Heart left ventricle (tissue), 16 donors: ENCODE results near the gene CAMTA2. TPM values are rescaled to one million over a fixed set of nuclear protein-coding genes. Genes with fewer than 3 reads are reported as not detected.

ENCODE experiments used
- ATAC-seq, 4 donors: fragments of 200-7000 bp; cut with Tn5 transposase; one replicate each; pipeline ENCODE4 v1.9.1; 2020 to 2022; ENCODE audit warnings: moderate library complexity in 4 of 4, mild to moderate bottlenecking in 3 of 4, moderate number of reproducible peaks in 1 of 4
- DNase-seq, 5 donors: peaks; one replicate each; pipeline ENCODE4 v3.0.0-alpha.2; 2020
- H3K27ac ChIP-seq, 12 donors: fragments of 200-600 bp; sonication (generic) in 4 of 12; one replicate each; pipeline versions ENCODE4 v1.5.0 to v1.8.0; 2016 to 2022; ENCODE audit warnings: mild to moderate bottlenecking in 2 of 12
- H3K27me3 ChIP-seq, 9 donors: fragments of 200-600 bp; sonication (generic) in 2 of 9; one replicate each; pipeline versions ENCODE4 v1.5.1 to v1.8.0; 2016 to 2022; ENCODE audit warnings: mild to moderate bottlenecking in 3 of 9
- H3K36me3 ChIP-seq, 9 donors: fragments of 200-600 bp; sonication (generic) in 2 of 9; one replicate each; pipeline versions ENCODE4 v1.5.0 to v1.8.0; 2018 to 2022; ENCODE audit warnings: mild to moderate bottlenecking in 2 of 9
- H3K4me1 ChIP-seq, 12 donors: fragments of 200-600 bp; sonication (generic) in 4 of 12; one replicate each; pipeline versions ENCODE4 v1.5.0 to v1.8.0; 2016 to 2022; ENCODE audit warnings: mild to moderate bottlenecking in 3 of 12
- H3K4me3 ChIP-seq, 12 donors: fragments of 200-600 bp; sonication (generic) in 4 of 12; one replicate each; pipeline versions ENCODE4 v1.5.0 to v1.8.0; 2017 to 2022; ENCODE audit warnings: mild to moderate bottlenecking in 9 of 12, moderate library complexity in 4 of 12
- H3K9me3 ChIP-seq, 12 donors: fragments of 200-600 bp; sonication (generic) in 4 of 12; one replicate each; pipeline versions ENCODE4 v1.5.0 to v1.8.0; 2016 to 2022; ENCODE audit warnings: mild to moderate bottlenecking in 1 of 12
- CTCF ChIP-seq, 12 donors: fragments of 200-600 bp; sonication (generic) in 4 of 12; IDR thresholded peaks; one replicate each; pipeline versions ENCODE4 v1.5.0 to v1.8.0; 2018 to 2022; ENCODE audit warnings: antibody characterized with exemption in 12 of 12, mild to moderate bottlenecking in 5 of 12
- POLR2A ChIP-seq, 2 donors: fragments of 450-650 bp; IDR thresholded peaks; one replicate each; pipeline ENCODE4 v1.6.1; 2017; ENCODE audit warnings: antibody characterized with exemption in 2 of 2, mild to moderate bottlenecking in 2 of 2, moderate library complexity in 2 of 2
- WGBS, 4 donors: extraction: QIAGEN DNeasy Blood & Tissue Kit in 2 of 4; methylation state at CpG; one replicate each; pipeline versions ENCODE4 v1.1.5 to v1.1.7; 2013 to 2018; 5-methylcytosine and 5-hydroxymethylcytosine counted together
- intact Hi-C, 10 donors: fragments of 100-400 bp; cut with DNase I; formaldehyde crosslinking; loops; one replicate each; pipeline versions ENCODE4 v1.11.1 to v1.14.2; 2022
- polyA plus RNA-seq, 2 donors: library from polyadenylated mRNA; stranded (reverse); fragments of 200-250 nt; gene quantifications; one replicate each; pipeline ENCODE4 v1.2.3, GENCODE V29; 2013
- total RNA-seq, 9 donors: library from RNA; depleted of rRNA in 2 of 9; stranded (reverse); fragments of >200 nt in 2 of 9; fragmentation: NEBNext Ultra II Directional in 3 of 9; extraction: Animal tissue kit (Norgen Biotek cat#: 25700) in 3 of 9; gene quantifications; one replicate each; pipeline versions ENCODE4 v1.1.0 to v1.2.4, GENCODE V29; 2016 to 2023
- donor health status: ischemic (EF 13 %, LVEDD 7.1; RV severe dilation, severe dysfunction).
- donor health status: healthy with polysubstance abuse.
- donor health status: DM: no; HTN: yes; CAD: no.
- donor health status: DM: no; HTN: no; CAD: no.
- donor health status: ischemic (EF 25% LVEDD 6.9; RV normal size, moderate dysfunction).
- donor health status: ischemic (EF 25% LVEDD 5.7; RV mildly dilated, moderate dysfunction).
- donor health status: healthy.
- donor health status: DM: yes; HTN: yes; CAD: no.
- donor health status: ischemic (EF 35%, LVEDD 5.7; RV mildly dilated, moderate dysfunction).
- donor health status: nonischemic (EF 11% LVEDD 7.7; RV severe dilation, severe dysfunction).
- donor health status: DM: yes; HTN: yes; CAD: no.
- donor health status: PGD.
- donor health status: ischemic (EF 29% LVEDD 5.4; RV normal size, mild dysfunction).
- donor health status: nonischemic (EF 23%, LVEDD 6.1; RV moderate dilation, normal function).

CAMTA2 gene
- total and polyA plus RNA-seq, 11 donors = 25.2 to 108 (median 33.7) TPM

- no peak for ATAC-seq
- Histone ChIP-seq H3K36me3 (peaks cover 0 to 62% (median 54%) of the 10 kb centered on the region in 9 donors), H3K4me1 (peaks cover 21 to 78% (median 55%) of the 10 kb centered on the region in 12 donors), H3K27me3 (no peaks in the 10 kb centered on the region), H3K9me3 (no peaks in the 10 kb centered on the region), H3K27ac (peak overlapping the region in 6 of 12 donors; percentile 11 to 99 (median 34)), H3K4me3 (peak overlapping the region in 1 of 12 donors; percentile 8)
- DNase-seq = no peak
- intact Hi-C loops = loop anchor here in 2 of 10 donors (5.0 kb wide), 2 partner anchors 36 to 54 kb away; partner anchors contain the start of genes INCA1 (in 1 of the 2) and KIF1C (in 1 of the 2)
- TF ChIP-seq POLR2A (IDR thresholded peaks at IDR 0.05) (no peak), CTCF (IDR thresholded peaks at IDR 0.05) (no peak)
- WGBS, 4 donors = 62 to 72% (median 67%) methylated on average over 13 of the region's 13 CpGs
Observed at GRCh38 chr17:4942760-4943508, 44.5 kb downstream of the CAMTA2 start.

- TF ChIP-seq POLR2A (IDR thresholded peaks at IDR 0.05) = no peak
- DNase-seq = no peak
- H3K4me1 ChIP-seq = peaks cover 19 to 69% (median 46%) of the 10 kb centered on the region in 12 donors
- intact Hi-C loops = loop anchor here in 2 of 10 donors (5.0 kb wide), 2 partner anchors 34 to 56 kb away; partner anchors contain the start of genes INCA1 (in 1 of the 2) and KIF1C (in 1 of the 2)
- no peak for ATAC-seq
- H3K4me3 ChIP-seq = peak overlapping the region; percentile 76 to 98 (median 88)
- peaks cover 0 to 71% (median 64%) of the 10 kb centered on the region in 9 donors for H3K36me3 ChIP-seq
- no peaks in the 10 kb centered on the region for H3K27me3 ChIP-seq
- WGBS, 4 donors = 41 to 53% (median 50%) methylated on average over 4 of the region's 4 CpGs
- H3K27ac ChIP-seq = peak overlapping the region in 10 of 12 donors; percentile 91 to 99 (median 97)
- no peaks in the 10 kb centered on the region for H3K9me3 ChIP-seq
Observed at GRCh38 chr17:4941319-4941610, 46.2 kb downstream of the CAMTA2 start.

DNA sequence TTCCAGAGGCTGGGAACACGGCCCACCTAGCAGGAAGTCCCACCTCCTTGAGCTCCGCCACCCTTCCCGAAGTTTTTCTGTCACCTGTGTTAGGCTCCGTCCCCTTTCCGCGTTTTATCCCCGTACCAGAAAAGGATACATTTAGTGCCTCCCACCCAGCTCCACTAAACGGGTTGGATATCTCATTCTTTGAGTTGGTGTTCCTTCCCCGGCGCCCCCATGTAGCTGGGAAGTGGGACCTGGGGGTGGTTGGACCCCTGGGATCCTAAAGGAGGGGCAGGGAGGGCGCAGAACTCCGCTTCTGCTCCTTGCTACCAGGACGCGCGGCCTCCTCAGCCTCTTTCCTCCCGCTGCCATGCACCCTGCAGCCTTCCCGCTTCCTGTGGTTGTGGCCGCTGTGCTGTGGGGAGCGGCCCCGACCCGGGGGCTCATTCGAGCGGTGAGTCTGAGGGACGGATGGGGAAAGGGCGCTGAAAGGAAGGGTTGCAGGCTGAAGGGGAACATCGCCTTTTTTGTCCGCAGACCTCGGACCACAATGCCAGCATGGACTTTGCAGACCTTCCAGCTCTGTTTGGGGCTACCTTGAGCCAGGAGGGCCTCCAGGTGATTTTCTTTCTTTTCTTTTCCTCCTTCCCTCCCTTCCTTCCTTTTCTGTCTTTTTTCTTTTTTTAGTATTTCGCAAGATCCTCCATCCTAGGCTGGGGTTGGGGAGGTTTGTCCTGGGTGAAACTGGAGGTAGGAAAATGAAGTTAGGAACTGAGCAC lies 46.7 kb downstream of the CAMTA2 start:
- Histone ChIP-seq H3K27ac (peak overlapping the region; percentile 91 to 100 (median 97)), H3K9me3 (no peaks in the 10 kb centered on the region), H3K4me1 (peaks cover 18 to 64% (median 41%) of the 10 kb centered on the region in 12 donors), H3K36me3 (peaks cover 0 to 71% (median 61%) of the 10 kb centered on the region in 9 donors), H3K4me3 (peak overlapping the region; percentile 76 to 98 (median 88)), H3K27me3 (no peaks in the 10 kb centered on the region)
- TF ChIP-seq CTCF (IDR thresholded peaks at IDR 0.05) (no peak), POLR2A (IDR thresholded peaks at IDR 0.05) (no peak)
- intact Hi-C loops = loop anchor here in 4 of 10 donors (1.0 to 5.0 kb wide), 5 partner anchors 8 to 57 kb away; partner anchors contain the start of genes INCA1 (in 4 of the 4), KIF1C (in 4 of the 4), PFN1 (in 2 of the 4) and SPAG7 (in 1 of the 4)
- 1% methylated on average over 29 of the region's 29 CpGs for WGBS, 4 donors
- ATAC-seq (peak; percentile 60 to 86 (median 79)), DNase-seq (peak in 3 of 5 donors; percentile 82 to 85 (median 83))

DNA sequence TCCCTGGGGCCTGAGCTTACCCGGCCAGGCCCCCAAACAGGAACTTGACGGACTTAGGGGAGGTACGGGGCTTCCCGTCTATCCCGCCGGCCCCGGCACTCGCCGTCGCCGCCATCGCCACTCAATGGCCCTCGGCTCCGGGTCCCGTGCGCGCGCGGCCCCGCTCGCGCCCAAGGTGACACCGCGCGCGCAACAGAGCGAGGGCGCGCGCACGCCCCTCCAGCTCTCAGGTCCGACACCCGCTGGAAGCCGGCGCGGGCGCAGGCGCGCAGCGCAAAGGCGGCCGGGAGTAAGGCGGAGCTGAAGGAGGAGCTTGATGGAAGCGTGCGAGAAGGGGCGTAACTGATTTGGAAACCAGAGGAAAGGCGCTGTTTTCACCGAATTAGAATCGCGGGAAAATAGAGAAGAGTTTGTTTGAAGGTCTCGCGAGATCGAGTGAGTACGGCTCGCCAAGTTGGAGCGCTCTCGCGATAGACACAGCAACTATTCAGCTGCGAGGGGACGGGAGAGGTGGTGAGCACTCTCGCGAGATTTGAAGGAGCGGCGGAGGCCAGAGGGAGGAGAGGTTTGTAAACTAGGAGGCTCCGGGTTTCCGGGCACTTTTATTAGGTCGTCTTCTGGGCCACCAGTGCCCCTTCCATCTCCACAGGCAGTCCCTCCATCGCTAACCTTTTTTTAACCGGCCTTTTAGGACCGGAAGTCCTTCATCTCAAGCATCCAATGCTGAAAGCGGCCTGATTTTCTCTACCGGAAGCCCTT lies 47.5 kb downstream of the CAMTA2 start, which contains the start of the genes RNF167 and SLC25A11:
Gene RNF167, plus strand, starts transcription at position 473 of the 759 bp plus-strand sequence. CDS start 642 bp downstream, outside the sequence.
Gene SLC25A11, minus strand, starts transcription at position 251 of the 759 bp plus-strand sequence. Its CDS starts 136 bp downstream, at position 115.
- WGBS, 4 donors = 0% methylated on average over 48 to 72 of the region's 72 CpGs
- intact Hi-C loops = loop anchor here in 8 of 10 donors (1.0 to 10.0 kb wide), 9 partner anchors 8 to 57 kb away; partner anchors contain the start of genes INCA1 (in 5 of the 8), KIF1C (in 5 of the 8), CAMTA2 (in 3 of the 8) and PFN1 (in 2 of the 8)
- Histone ChIP-seq H3K27ac (peak within 1 kb of the TSS; percentile 91 to 100 (median 97)), H3K9me3 (no peaks in the 10 kb centered on the region), H3K27me3 (no peaks in the 10 kb centered on the region), H3K4me3 (peak within 1 kb of the TSS; percentile 76 to 98 (median 88)), H3K36me3 (peaks cover 0 to 68% (median 53%) of the 10 kb centered on the region in 9 donors), H3K4me1 (peaks cover 11 to 56% (median 33%) of the 10 kb centered on the region in 12 donors)
- DNase-seq (peak; percentile 94 to 97 (median 95)), ATAC-seq (peak; percentile 91 to 95 (median 94))
- TF ChIP-seq CTCF (IDR thresholded peaks at IDR 0.05) = peak in 2 of 12 donors; percentile 6 to 10
- TF ChIP-seq POLR2A (IDR thresholded peaks at IDR 0.05) = peak in 1 of 2 donors; percentile 86
